BJ (cell line): ENCODE measurements around the gene OR6B2. TPM values are rescaled to one million over a fixed set of nuclear protein-coding genes. Genes with fewer than 3 reads are reported as not detected.

Experiments
- CTCF ChIA-PET: fragments of 350-600 bp; formaldehyde crosslinking; extraction: SDS; loops from one replicate; lab custom pipeline; 2021; ENCODE audit warnings: antibody characterized with exemption, inconsistent platforms; lab: Yijun Ruan, JAX
- POLR2A ChIA-PET: fragments of 300-600 bp; sonication (Branson Sonifier 250); formaldehyde crosslinking; extraction: SDS; loops from one replicate; lab custom pipeline; 2021; ENCODE audit warnings: antibody characterized with exemption; lab: Charles Lee
- DNase-seq: peaks from one replicate; pipeline ENCODE4 v3.0.0-alpha.2; 2011; ENCODE audit warnings: low read depth
- H3K27me3 ChIP-seq: 2 replicates; pipeline ENCODE4 v1.6.0; 2011; ENCODE audit warnings: low read length; ENCODE audit not compliant: control insufficient read depth, insufficient read depth
- H3K36me3 ChIP-seq: 2 replicates; pipeline ENCODE4 v1.5.1; 2011; ENCODE audit warnings: low read length; ENCODE audit not compliant: control insufficient read depth, insufficient read depth
- H3K4me3 ChIP-seq: 2 replicates; pipeline ENCODE4 v1.5.1; 2011; ENCODE audit warnings: low read depth, mild to moderate bottlenecking, control low read depth, low read length
- polyA plus RNA-seq: library from polyadenylated mRNA; depleted of rRNA; stranded (reverse); fragments of >200 nt; gene quantifications from 2 replicates; pipeline ENCODE4 v1.2.3, GENCODE V29; 2011
- TF ChIP-seq, protein P1 (sequence below): IDR thresholded peaks from 2 replicates; pipeline ENCODE4 v1.5.1; 2011; ENCODE audit warnings: low read depth, mild to moderate bottlenecking, control low read depth, inconsistent platforms, low read length, moderate library complexity; ENCODE audit not compliant: insufficient read depth

Gene OR6B2
- polyA plus RNA-seq, 1 experiment, result not detected

DNA sequence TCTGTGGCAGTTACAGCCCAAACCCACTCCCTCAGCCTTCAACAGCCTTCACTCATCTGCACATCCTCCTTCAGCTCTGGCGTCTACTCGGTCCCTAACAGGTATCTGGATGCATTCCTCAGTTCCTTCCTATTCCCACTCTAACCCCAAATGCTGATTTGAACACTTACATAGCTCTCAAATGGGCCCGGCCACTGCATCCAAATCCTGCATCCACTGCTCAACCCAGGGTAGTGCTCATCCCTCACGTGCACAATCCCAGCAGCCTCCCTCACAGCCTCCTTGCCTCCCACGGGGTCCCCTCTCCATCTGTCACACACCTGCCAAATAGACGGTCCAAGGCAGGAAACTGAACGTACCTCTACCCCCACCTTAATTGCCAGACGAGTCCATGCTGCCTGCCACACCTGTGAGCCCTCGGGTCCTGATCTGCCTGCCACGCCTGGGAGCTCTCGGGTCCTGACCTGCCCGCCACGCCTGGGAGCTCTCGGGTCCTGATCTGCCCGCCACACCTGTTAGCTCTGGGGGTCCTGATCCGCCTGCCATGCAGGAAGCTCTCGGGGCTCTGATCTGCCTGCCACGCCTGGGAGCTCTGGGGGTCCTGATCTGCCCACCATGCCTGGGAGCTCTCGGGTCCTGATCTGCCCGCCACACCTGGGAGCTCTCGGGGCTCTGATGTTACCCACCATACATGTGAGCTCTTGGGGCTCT lies 13.2 kb upstream of the OR6B2 start:
- Histone ChIP-seq H3K36me3 (no peaks in the 10 kb centered on the region), H3K4me3 (no peak overlapping the region), H3K27me3 (peaks cover 7% of the 10 kb centered on the region)
- ChIA-PET CTCF (interaction anchor here (0.6 to 2.3 kb wide), 4 partner anchors 17 to 101 kb away, joined by 3 to 8 read pairs (median 4); no protein-coding TSS in a partner anchor), POLR2A (no interaction called here)
- no peak for DNase-seq
- TF ChIP-seq, protein P1, sequence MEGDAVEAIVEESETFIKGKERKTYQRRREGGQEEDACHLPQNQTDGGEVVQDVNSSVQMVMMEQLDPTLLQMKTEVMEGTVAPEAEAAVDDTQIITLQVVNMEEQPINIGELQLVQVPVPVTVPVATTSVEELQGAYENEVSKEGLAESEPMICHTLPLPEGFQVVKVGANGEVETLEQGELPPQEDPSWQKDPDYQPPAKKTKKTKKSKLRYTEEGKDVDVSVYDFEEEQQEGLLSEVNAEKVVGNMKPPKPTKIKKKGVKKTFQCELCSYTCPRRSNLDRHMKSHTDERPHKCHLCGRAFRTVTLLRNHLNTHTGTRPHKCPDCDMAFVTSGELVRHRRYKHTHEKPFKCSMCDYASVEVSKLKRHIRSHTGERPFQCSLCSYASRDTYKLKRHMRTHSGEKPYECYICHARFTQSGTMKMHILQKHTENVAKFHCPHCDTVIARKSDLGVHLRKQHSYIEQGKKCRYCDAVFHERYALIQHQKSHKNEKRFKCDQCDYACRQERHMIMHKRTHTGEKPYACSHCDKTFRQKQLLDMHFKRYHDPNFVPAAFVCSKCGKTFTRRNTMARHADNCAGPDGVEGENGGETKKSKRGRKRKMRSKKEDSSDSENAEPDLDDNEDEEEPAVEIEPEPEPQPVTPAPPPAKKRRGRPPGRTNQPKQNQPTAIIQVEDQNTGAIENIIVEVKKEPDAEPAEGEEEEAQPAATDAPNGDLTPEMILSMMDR, result no peak

DNA sequence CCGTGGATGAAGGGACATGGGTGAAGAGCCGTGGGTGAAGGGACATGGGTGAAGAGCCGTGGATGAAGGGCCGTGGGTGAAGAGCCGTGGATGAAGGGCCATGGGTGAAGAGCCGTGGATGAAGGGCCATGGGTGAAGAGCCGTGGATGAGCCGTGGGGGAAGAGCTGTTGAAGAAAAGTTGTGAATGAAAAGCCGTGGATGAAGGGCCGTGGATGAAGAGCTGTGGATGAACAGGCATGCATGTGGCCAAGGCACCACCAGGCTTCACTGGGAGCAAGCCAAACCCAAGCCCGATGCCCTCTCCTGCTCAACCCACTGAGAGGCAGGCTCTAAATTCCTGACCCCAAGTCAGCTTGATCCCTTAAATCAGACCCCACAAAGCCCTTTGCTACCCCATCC lies 12.5 kb upstream of the OR6B2 start:
- TF ChIP-seq, protein P1, result no peak
- Histone ChIP-seq H3K27me3 (peaks cover 7% of the 10 kb centered on the region), H3K36me3 (no peaks in the 10 kb centered on the region), H3K4me3 (no peak overlapping the region)
- ChIA-PET POLR2A (no interaction called here), CTCF (interaction anchor here (2.3 kb wide), 1 partner anchor 21 kb away, joined by 8 read pairs; no protein-coding TSS in a partner anchor)
- DNase-seq, result no peak

DNA sequence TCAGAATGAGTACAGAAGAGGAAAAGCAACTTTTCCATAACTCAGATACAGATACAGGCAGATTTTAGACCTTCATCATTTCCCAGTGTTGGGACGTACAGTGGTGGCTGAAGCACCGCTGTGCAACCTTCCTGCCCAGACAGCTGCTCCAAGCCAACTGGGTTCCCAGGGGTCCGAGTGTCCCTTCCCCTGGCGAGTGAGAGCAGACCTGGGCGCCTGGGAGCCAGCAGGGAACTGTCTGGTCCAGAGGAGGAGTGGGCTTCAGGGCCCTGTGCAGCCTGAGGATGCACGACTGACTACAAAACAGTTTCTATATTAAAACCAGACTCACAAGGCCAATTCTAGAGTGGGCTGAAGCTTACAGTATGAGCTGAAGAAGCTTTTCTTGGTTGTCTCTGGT lies 11.1 kb upstream of the OR6B2 start:
- H3K27me3 ChIP-seq, result peaks cover 7% of the 10 kb centered on the region
- H3K4me3 ChIP-seq, result no peak overlapping the region
- CTCF ChIA-PET, result no interaction called here
- POLR2A ChIA-PET, result no interaction called here
- TF ChIP-seq, protein P1, result no peak
- H3K36me3 ChIP-seq, result no peaks in the 10 kb centered on the region
- no peak for DNase-seq

DNA sequence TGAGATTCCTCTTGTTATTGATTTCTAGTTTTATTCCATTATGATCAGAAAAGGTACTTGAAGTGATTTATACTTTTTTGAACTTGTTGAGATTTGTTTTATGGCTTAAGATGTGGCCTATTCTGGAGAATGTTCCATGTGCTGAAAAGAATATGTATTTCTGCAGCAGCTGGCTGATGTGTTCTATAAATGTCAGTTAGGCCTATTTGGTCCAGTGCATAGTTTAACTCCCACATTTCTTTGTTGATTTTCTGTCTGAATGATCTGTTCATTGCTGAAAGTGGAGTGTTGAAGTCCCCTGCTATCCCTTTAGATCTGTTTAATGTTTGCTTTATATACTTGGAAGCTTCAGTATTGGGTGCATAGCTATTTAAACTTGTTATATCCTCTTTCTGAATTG lies 7.1 kb upstream of the OR6B2 start:
- TF ChIP-seq, protein P1, result no peak
- ChIA-PET POLR2A (no interaction called here), CTCF (no interaction called here)

GRCh38 chr2:240033330-240033678 lies 3.1 kb upstream of the OR6B2 start:
- ChIA-PET POLR2A (no interaction called here), CTCF (no interaction called here)
- TF ChIP-seq, protein P1, result no peak
- peaks cover 1% of the 10 kb centered on the region; the same call in 1 of the 2 replicates for H3K27me3 ChIP-seq
- no peak for DNase-seq
- H3K36me3 ChIP-seq, result no peaks in the 10 kb centered on the region
- H3K4me3 ChIP-seq, result no peak overlapping the region

More for the DNA sequence above, 7.1 kb upstream of the OR6B2 start:
- no peak overlapping the region for H3K4me3 ChIP-seq
- no peak for DNase-seq
- H3K27me3 ChIP-seq, result peaks cover 6% of the 10 kb centered on the region
- no peaks in the 10 kb centered on the region for H3K36me3 ChIP-seq
